Effector memory CD8-positive, alpha-beta T cell (primary cell): ENCODE results near the gene FAM221A.
A peak's percentile ranks its signal among the peaks of the same experiment; 100 is the strongest.
"Not testable (repeated sequence)": the region's sequence is repeated elsewhere in the genome, so short reads cannot be mapped to it uniquely, and the experiment has no call there.

Experiments
- ATAC-seq: fragments of 150-1000 bp; cut with Tn5 transposase; replicated peaks from 2 replicates; pipeline ENCODE4 v1.10.0; 2021; ENCODE audit warnings: mild to moderate bottlenecking, moderate library complexity
- DNase-seq, 3 experiments: peaks; one replicate each; pipeline ENCODE4 v3.0.0; 2021
- H3K27ac Mint-ChIP-seq, 2 donors: one replicate each; pipeline ENCODE4 v1.8.0; 2022; ENCODE audit warnings: mild to moderate bottlenecking in 2 of 2, mixed read lengths in 2 of 2, moderate library complexity in 2 of 2
- H3K27me3 Mint-ChIP-seq, 2 donors: one replicate each; pipeline ENCODE4 v1.8.0; 2022; ENCODE audit warnings: mixed read lengths in 2 of 2
- H3K36me3 Mint-ChIP-seq: one replicate; pipeline ENCODE4 v1.8.0; 2022; ENCODE audit warnings: mild to moderate bottlenecking, moderate library complexity, mixed read lengths; ENCODE audit not compliant: insufficient read depth
- H3K4me1 Mint-ChIP-seq, 2 donors: one replicate each; pipeline ENCODE4 v1.8.0; 2022; ENCODE audit warnings: low read depth in 2 of 2, mixed read lengths in 2 of 2
- H3K4me3 Mint-ChIP-seq, 2 donors: one replicate each; pipeline ENCODE4 v1.8.0; 2022; ENCODE audit warnings: mild to moderate bottlenecking in 2 of 2, mixed read lengths in 2 of 2, moderate library complexity in 2 of 2
- H3K9me3 Mint-ChIP-seq, 2 donors: one replicate each; pipeline ENCODE4 v1.8.0; 2022; ENCODE audit warnings: mixed read lengths in 2 of 2

FAM221A gene

GRCh38 chr7:23714150-23714464 lies 34.1 kb downstream of the FAM221A start:
- Mint-ChIP-seq H3K36me3 (no peaks in the 10 kb centered on the region), H3K9me3 (no peaks in the 10 kb centered on the region), H3K4me1 (no peaks in the 10 kb centered on the region), H3K27me3 (no peaks in the 10 kb centered on the region), H3K4me3 (no peak overlapping the region), H3K27ac (no peak overlapping the region)
- no peak for DNase-seq
- no peak for ATAC-seq

- DNase-seq = no peak
- H3K9me3 Mint-ChIP-seq = no peaks in the 10 kb centered on the region
- no peak for ATAC-seq
- no peaks in the 10 kb centered on the region for H3K36me3 Mint-ChIP-seq
- no peaks in the 10 kb centered on the region for H3K27me3 Mint-ChIP-seq
- H3K27ac Mint-ChIP-seq = no peak overlapping the region
- no peak overlapping the region for H3K4me3 Mint-ChIP-seq
- H3K4me1 Mint-ChIP-seq = no peaks in the 10 kb centered on the region
Measured at GRCh38 chr7:23714579-23714978, 34.6 kb downstream of the FAM221A start.

GRCh38 chr7:23715099-23715498 lies 35.1 kb downstream of the FAM221A start:
- no peak for ATAC-seq
- no peaks in the 10 kb centered on the region for H3K4me1 Mint-ChIP-seq
- H3K4me3 Mint-ChIP-seq = no peak overlapping the region
- no peaks in the 10 kb centered on the region for H3K27me3 Mint-ChIP-seq
- DNase-seq = no peak
- H3K36me3 Mint-ChIP-seq = no peaks in the 10 kb centered on the region
- H3K9me3 Mint-ChIP-seq = no peaks in the 10 kb centered on the region
- H3K27ac Mint-ChIP-seq = no peak overlapping the region

- H3K4me3 Mint-ChIP-seq = no peak overlapping the region
- no peaks in the 10 kb centered on the region for H3K4me1 Mint-ChIP-seq
- DNase-seq = no peak
- H3K27me3 Mint-ChIP-seq = no peaks in the 10 kb centered on the region
- H3K36me3 Mint-ChIP-seq = no peaks in the 10 kb centered on the region
- H3K27ac Mint-ChIP-seq = no peak overlapping the region
- no peaks in the 10 kb centered on the region for H3K9me3 Mint-ChIP-seq
- no peak for ATAC-seq
Measured at GRCh38 chr7:23717788-23718187, 37.8 kb downstream of the FAM221A start.

- Mint-ChIP-seq H3K9me3 (no peaks in the 10 kb centered on the region), H3K27ac (no peak overlapping the region), H3K27me3 (no peaks in the 10 kb centered on the region), H3K36me3 (no peaks in the 10 kb centered on the region), H3K4me1 (no peaks in the 10 kb centered on the region), H3K4me3 (no peak overlapping the region)
- no peak for ATAC-seq
- no peak for DNase-seq
Measured at GRCh38 chr7:23721456-23721855, 41.5 kb downstream of the FAM221A start.

- not testable (repeated sequence) for DNase-seq, H3K36me3 Mint-ChIP-seq, ATAC-seq, H3K27me3 Mint-ChIP-seq, H3K4me1 Mint-ChIP-seq, H3K9me3 Mint-ChIP-seq, H3K27ac Mint-ChIP-seq
- H3K4me3 Mint-ChIP-seq = peak overlapping the region in 1 of 2 donors; percentile 8
Measured at GRCh38 chr7:23722587-23723216, 42.7 kb downstream of the FAM221A start.

GRCh38 chr7:23724113-23724512 lies 44.1 kb downstream of the FAM221A start:
- not testable (repeated sequence) for H3K36me3 Mint-ChIP-seq, H3K27me3 Mint-ChIP-seq, H3K4me1 Mint-ChIP-seq, H3K4me3 Mint-ChIP-seq, DNase-seq, H3K27ac Mint-ChIP-seq, H3K9me3 Mint-ChIP-seq, ATAC-seq

GRCh38 chr7:23742051-23742450 lies 62.1 kb downstream of the FAM221A start:
- H3K27ac Mint-ChIP-seq = no peak overlapping the region
- ATAC-seq = no peak

GRCh38 chr7:23743226-23743625 lies 63.2 kb downstream of the FAM221A start:
- H3K36me3 Mint-ChIP-seq = no peaks in the 10 kb centered on the region
- H3K27me3 Mint-ChIP-seq = no peaks in the 10 kb centered on the region
- H3K4me1 Mint-ChIP-seq = no peaks in the 10 kb centered on the region
- ATAC-seq (no peak), DNase-seq (no peak)
- no peak overlapping the region for H3K4me3 Mint-ChIP-seq
- H3K27ac Mint-ChIP-seq = no peak overlapping the region
- H3K9me3 Mint-ChIP-seq = peaks cover 11 to 20% of the 10 kb centered on the region in 2 donors

More at GRCh38 chr7:23742051-23742450, 62.1 kb downstream of the FAM221A start:
- H3K9me3 Mint-ChIP-seq = peaks cover 11 to 20% of the 10 kb centered on the region in 2 donors
- H3K27me3 Mint-ChIP-seq = no peaks in the 10 kb centered on the region
- H3K4me1 Mint-ChIP-seq = no peaks in the 10 kb centered on the region
- no peak overlapping the region for H3K4me3 Mint-ChIP-seq
- no peaks in the 10 kb centered on the region for H3K36me3 Mint-ChIP-seq
- DNase-seq = no peak

- H3K27ac Mint-ChIP-seq = no peak overlapping the region
- no peak for ATAC-seq
- no peaks in the 10 kb centered on the region for H3K4me1 Mint-ChIP-seq
- DNase-seq = no peak
- H3K4me3 Mint-ChIP-seq = no peak overlapping the region
- no peaks in the 10 kb centered on the region for H3K36me3 Mint-ChIP-seq
- H3K9me3 Mint-ChIP-seq = peaks cover 11 to 20% of the 10 kb centered on the region in 2 donors
- no peaks in the 10 kb centered on the region for H3K27me3 Mint-ChIP-seq
Measured at GRCh38 chr7:23746629-23747028, 66.6 kb downstream of the FAM221A start.

- H3K4me3 Mint-ChIP-seq = no peak overlapping the region
- H3K4me1 Mint-ChIP-seq = no peaks in the 10 kb centered on the region
- no peak for DNase-seq
- H3K27me3 Mint-ChIP-seq = no peaks in the 10 kb centered on the region
- H3K9me3 Mint-ChIP-seq = no peaks in the 10 kb centered on the region
- H3K27ac Mint-ChIP-seq = no peak overlapping the region
- H3K36me3 Mint-ChIP-seq = no peaks in the 10 kb centered on the region
- no peak for ATAC-seq
Measured at GRCh38 chr7:23751852-23752251, 71.9 kb downstream of the FAM221A start.
